Lower leg skin (tissue), 4 donors: ENCODE data around the gene SWAP70. TPM values are rescaled to one million over a fixed set of nuclear protein-coding genes. Genes with fewer than 3 reads are reported as not detected.
"Not testable (repeated sequence)": the region's sequence is repeated elsewhere in the genome, so short reads cannot be mapped to it uniquely, and the experiment has no call there.

Experiments used
- DNase-seq, 2 donors: peaks; one replicate each; pipeline ENCODE4 v3.0.0-alpha.2; 2019; ENCODE audit warnings: low spot score in 2 of 2
- H3K4me3 ChIP-seq: fragments of 200-600 bp; sonication (generic); 2 replicates; pipeline ENCODE4 v1.5.1; 2017; ENCODE audit warnings: mild to moderate bottlenecking, low read depth; ENCODE audit not compliant: poor library complexity, severe bottlenecking
- CTCF ChIP-seq, 3 donors: fragments of 450-650 bp; IDR thresholded peaks; one replicate each; pipeline ENCODE4 v1.5.1; 2016; ENCODE audit warnings: antibody characterized with exemption in 3 of 3, mild to moderate bottlenecking in 3 of 3, moderate library complexity in 2 of 3
- POLR2A ChIP-seq, 2 donors: fragments of 450-650 bp; IDR thresholded peaks; one replicate each; pipeline ENCODE4 v1.6.1; 2016 to 2017; ENCODE audit warnings: antibody characterized with exemption in 2 of 2, mild to moderate bottlenecking in 1 of 2, moderate library complexity in 1 of 2
- WGBS, 2 donors: methylation state at CpG; one replicate each; pipeline ENCODE4 v1.1.5; 2018; 5-methylcytosine and 5-hydroxymethylcytosine counted together
- intact Hi-C: fragments of 100-400 bp; cut with DNase I; formaldehyde crosslinking; loops from one replicate; pipeline ENCODE4 v1.15.0; 2023; ENCODE audit warnings: low total_unique reads
- total RNA-seq, 4 donors: library from RNA; depleted of rRNA; stranded (reverse); fragments of >200 nt; gene quantifications; one replicate each; pipeline ENCODE4 v1.1.0, GENCODE V29; 2016

SWAP70 gene
- total RNA-seq, 4 donors from 2014 or later, result 40.8 to 83.1 (median 56.3) TPM

GRCh38 chr11:9693801-9694553 is 30.1 kb downstream of the SWAP70 start:
- WGBS, 2 donors, result 43 to 48% methylated on average over 2 of the region's 2 CpGs
- intact Hi-C loops, result no loop called here
- no peak for DNase-seq
- TF ChIP-seq POLR2A (IDR thresholded peaks at IDR 0.05), result no peak
- no peak overlapping the region for H3K4me3 ChIP-seq

GRCh38 chr11:9695228-9695627 is 31.4 kb downstream of the SWAP70 start:
- DNase-seq, intact Hi-C loops, H3K4me3 ChIP-seq: not testable (repeated sequence)
- WGBS, 2 donors, result 93 to 99% methylated on average over 8 of the region's 8 CpGs

GRCh38 chr11:9697766-9698165 is 33.9 kb downstream of the SWAP70 start:
- H3K4me3 ChIP-seq, result no peak overlapping the region
- no peak for DNase-seq
- TF ChIP-seq POLR2A (IDR thresholded peaks at IDR 0.05), result no peak
- TF ChIP-seq CTCF (IDR thresholded peaks at IDR 0.05), result no peak
- intact Hi-C loops, result no loop called here
- WGBS, 2 donors, result 93 to 96% methylated on average over 4 of the region's 4 CpGs

GRCh38 chr11:9700105-9700801 is 36.4 kb downstream of the SWAP70 start:
- no peak overlapping the region for H3K4me3 ChIP-seq
- no peak for DNase-seq
- intact Hi-C loops, result no loop called here
- no peak for TF ChIP-seq POLR2A (IDR thresholded peaks at IDR 0.05)
- no peak for TF ChIP-seq CTCF (IDR thresholded peaks at IDR 0.05)
- 35 to 37% methylated on average over 2 of the region's 2 CpGs for WGBS, 2 donors

- intact Hi-C loops, result no loop called here
- WGBS, 2 donors, result 93 to 97% methylated on average over 1 of the region's 1 CpG
- no peak for DNase-seq
- no peak overlapping the region for H3K4me3 ChIP-seq
- no peak for TF ChIP-seq CTCF (IDR thresholded peaks at IDR 0.05)
- TF ChIP-seq POLR2A (IDR thresholded peaks at IDR 0.05), result no peak
Observed at GRCh38 chr11:9701799-9702198, 37.9 kb downstream of the SWAP70 start.

GRCh38 chr11:9703280-9703679 is 39.4 kb downstream of the SWAP70 start:
- DNase-seq, result no peak
- 75 to 78% methylated on average over 6 of the region's 6 CpGs for WGBS, 2 donors
- intact Hi-C loops, result no loop called here
- no peak for TF ChIP-seq CTCF (IDR thresholded peaks at IDR 0.05)
- no peak for TF ChIP-seq POLR2A (IDR thresholded peaks at IDR 0.05)
- no peak overlapping the region for H3K4me3 ChIP-seq
